Left lung (tissue), 10 donors: ENCODE results near the gene NEMP1. TPM values are rescaled to one million over a fixed set of nuclear protein-coding genes. Genes with fewer than 3 reads are reported as not detected.
A peak's percentile ranks its signal among the peaks of the same experiment; 100 is the strongest.

ENCODE experiments used
- ATAC-seq: fragments of 200-7000 bp; cut with Tn5 transposase; one replicate; pipeline ENCODE4 v1.9.1; 2020; ENCODE audit warnings: moderate library complexity
- DNase-seq, 4 donors: peaks; one replicate each; pipeline ENCODE4 v3.0.0-alpha.2; 2013 to 2020
- H3K27ac ChIP-seq, 2 donors: fragments of 200-600 bp; sonication (generic) in 1 of 2; one replicate each; pipeline versions ENCODE4 v1.5.0 to v1.8.0; 2020 to 2021
- H3K27me3 ChIP-seq, 2 donors: fragments of 200-600 bp; sonication (generic) in 1 of 2; one replicate each; pipeline versions ENCODE4 v1.5.0 to v1.8.0; 2020 to 2021
- H3K36me3 ChIP-seq, 2 donors: fragments of 200-600 bp; sonication (generic) in 1 of 2; one replicate each; pipeline versions ENCODE4 v1.5.0 to v1.8.0; 2020 to 2021
- H3K4me1 ChIP-seq, 2 donors: fragments of 200-600 bp; one replicate each; pipeline ENCODE4 v1.8.0; 2021
- H3K4me3 ChIP-seq, 2 donors: fragments of 200-600 bp; sonication (generic) in 1 of 2; one replicate each; pipeline versions ENCODE4 v1.5.0 to v1.8.0; 2020 to 2021; ENCODE audit warnings: mild to moderate bottlenecking in 1 of 2
- H3K9me3 ChIP-seq, 2 donors: fragments of 200-600 bp; sonication (generic) in 1 of 2; one replicate each; pipeline versions ENCODE4 v1.5.0 to v1.8.0; 2020 to 2021
- CTCF ChIP-seq, 2 donors: fragments of 200-600 bp; sonication (generic) in 1 of 2; IDR thresholded peaks; one replicate each; pipeline versions ENCODE4 v1.5.0 to v1.8.0; 2021; ENCODE audit warnings: antibody characterized with exemption in 2 of 2
- intact Hi-C, 2 donors: fragments of 100-400 bp; cut with DNase I; formaldehyde crosslinking; loops; one replicate each; pipeline versions ENCODE4 v1.11.2 to v1.14.2; 2022
- polyA plus RNA-seq, 6 donors: library from polyadenylated mRNA; unstranded; fragments of 120-200 nt; gene quantifications; one replicate each; pipeline ENCODE4 v1.2.1, GENCODE V29; 2013; ENCODE audit not compliant: insufficient read length in 6 of 6
- total RNA-seq, 2 donors: library from RNA; stranded (reverse); fragmentation: NEBNext Ultra II Directional; extraction: Animal tissue kit (Norgen Biotek cat#: 25700); gene quantifications; one replicate each; pipeline ENCODE4 v1.2.1, GENCODE V29; 2021
- donor health status: DM: no; HTN: yes; CAD: no.
- donor health status: DM: no; HTN: no; CAD: no.

Gene NEMP1
- total and polyA plus RNA-seq, 8 donors: 16.4 to 29.2 (median 26.6) TPM

- intact Hi-C loops: no loop called here
- TF ChIP-seq CTCF (IDR thresholded peaks at IDR 0.05): no peak
- peaks cover 30 to 75% of the 10 kb centered on the region in 2 donors for H3K4me1 ChIP-seq
- no peak for DNase-seq
- ATAC-seq: no peak
- no peaks in the 10 kb centered on the region for H3K9me3 ChIP-seq
- H3K36me3 ChIP-seq: peaks cover 0 to 46% of the 10 kb centered on the region in 2 donors
- H3K4me3 ChIP-seq: peak overlapping the region; percentile 80 to 87
- H3K27me3 ChIP-seq: peaks cover 0 to 6% of the 10 kb centered on the region in 2 donors
- peak overlapping the region; percentile 97 to 100 for H3K27ac ChIP-seq
Observed at GRCh38 chr12:57090924-57091637, 12.5 kb upstream of the NEMP1 start.

DNA sequence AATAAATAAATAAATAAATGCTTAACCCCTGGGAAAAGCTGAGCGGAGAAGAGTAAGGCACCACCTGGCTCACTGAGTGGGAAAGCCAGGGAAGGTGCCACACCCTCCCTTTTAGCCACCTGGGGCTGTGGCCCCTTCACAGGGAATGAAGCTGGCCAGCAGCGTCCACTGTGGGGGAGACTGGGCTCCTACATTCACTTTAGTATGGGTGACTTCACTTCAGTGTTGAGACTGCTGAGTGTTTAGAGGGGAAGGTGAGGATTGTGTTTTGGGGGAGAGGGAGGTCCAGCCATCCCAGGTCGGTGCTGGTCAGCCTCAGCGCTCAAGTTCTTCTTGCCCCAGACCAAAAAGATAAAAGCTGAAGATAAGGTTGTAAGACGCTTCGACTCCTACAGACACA lies 11.9 kb upstream of the NEMP1 start:
- peaks cover 36 to 80% of the 10 kb centered on the region in 2 donors for H3K4me1 ChIP-seq
- intact Hi-C loops: no loop called here
- peaks cover 0 to 6% of the 10 kb centered on the region in 2 donors for H3K27me3 ChIP-seq
- DNase-seq (no peak), ATAC-seq (no peak)
- TF ChIP-seq CTCF (IDR thresholded peaks at IDR 0.05): no peak
- no peaks in the 10 kb centered on the region for H3K9me3 ChIP-seq
- H3K4me3 ChIP-seq: peak overlapping the region; percentile 80 to 87
- H3K36me3 ChIP-seq: peaks cover 0 to 40% of the 10 kb centered on the region in 2 donors
- peak overlapping the region; percentile 97 to 100 for H3K27ac ChIP-seq

DNA sequence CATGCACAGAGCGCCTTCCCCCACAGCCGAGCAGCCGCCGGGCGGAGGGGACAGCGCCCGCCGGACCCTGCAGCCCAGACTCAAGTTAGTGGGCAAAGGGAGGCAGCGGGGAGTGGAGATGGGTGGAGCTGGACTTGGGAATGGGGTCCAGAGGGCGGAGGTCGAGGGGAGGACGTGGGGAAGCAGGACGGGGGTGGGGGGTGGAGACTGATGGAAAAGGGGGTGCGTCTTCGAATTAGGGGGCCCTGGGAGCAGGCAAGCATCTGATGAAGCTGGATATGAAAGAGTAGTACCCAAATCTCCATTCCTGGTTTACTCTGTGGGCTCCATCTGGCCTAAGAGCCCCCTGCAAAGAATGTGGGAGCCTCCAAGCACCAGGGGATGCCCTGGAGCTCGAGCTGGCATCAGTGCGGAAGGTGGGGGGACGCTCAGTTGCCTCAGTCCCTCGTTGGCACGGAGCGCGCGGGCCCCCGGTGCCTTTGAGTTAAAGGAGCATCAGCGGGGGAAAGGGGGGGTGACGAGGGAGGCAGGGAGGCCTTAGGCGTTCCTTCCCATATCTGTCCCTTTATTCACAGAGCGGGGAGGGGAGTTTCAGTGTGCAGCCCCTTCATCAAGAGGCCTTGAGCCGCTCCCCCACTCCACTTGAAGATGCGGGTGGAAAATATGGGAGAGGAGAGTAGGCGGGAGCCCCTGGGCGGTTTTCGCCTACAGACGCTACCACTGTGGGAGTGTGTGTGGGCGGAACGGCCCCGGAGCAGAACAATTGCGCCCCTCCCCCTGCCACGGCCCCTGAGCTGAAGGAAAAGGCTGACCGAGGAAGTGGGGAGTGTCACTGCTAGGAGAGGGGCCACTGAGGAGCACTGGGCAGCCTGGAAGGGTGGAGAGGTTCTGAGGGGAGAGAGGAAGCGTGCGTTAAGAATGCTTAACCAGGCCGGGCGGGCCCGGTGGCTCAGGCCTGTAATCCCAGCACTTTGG lies 11.0 kb upstream of the NEMP1 start:
- ATAC-seq: peak; percentile 13
- TF ChIP-seq CTCF (IDR thresholded peaks at IDR 0.05): no peak
- intact Hi-C loops: no loop called here
- H3K36me3 ChIP-seq: peaks cover 0 to 31% of the 10 kb centered on the region in 2 donors
- peaks cover 38 to 75% of the 10 kb centered on the region in 2 donors for H3K4me1 ChIP-seq
- H3K27me3 ChIP-seq: peaks cover 0 to 6% of the 10 kb centered on the region in 2 donors
- no peaks in the 10 kb centered on the region for H3K9me3 ChIP-seq
- peak overlapping the region; percentile 97 to 100 for H3K27ac ChIP-seq
- peak; percentile 65 to 90 (median 85) for DNase-seq
- H3K4me3 ChIP-seq: peak overlapping the region; percentile 80 to 87

DNA sequence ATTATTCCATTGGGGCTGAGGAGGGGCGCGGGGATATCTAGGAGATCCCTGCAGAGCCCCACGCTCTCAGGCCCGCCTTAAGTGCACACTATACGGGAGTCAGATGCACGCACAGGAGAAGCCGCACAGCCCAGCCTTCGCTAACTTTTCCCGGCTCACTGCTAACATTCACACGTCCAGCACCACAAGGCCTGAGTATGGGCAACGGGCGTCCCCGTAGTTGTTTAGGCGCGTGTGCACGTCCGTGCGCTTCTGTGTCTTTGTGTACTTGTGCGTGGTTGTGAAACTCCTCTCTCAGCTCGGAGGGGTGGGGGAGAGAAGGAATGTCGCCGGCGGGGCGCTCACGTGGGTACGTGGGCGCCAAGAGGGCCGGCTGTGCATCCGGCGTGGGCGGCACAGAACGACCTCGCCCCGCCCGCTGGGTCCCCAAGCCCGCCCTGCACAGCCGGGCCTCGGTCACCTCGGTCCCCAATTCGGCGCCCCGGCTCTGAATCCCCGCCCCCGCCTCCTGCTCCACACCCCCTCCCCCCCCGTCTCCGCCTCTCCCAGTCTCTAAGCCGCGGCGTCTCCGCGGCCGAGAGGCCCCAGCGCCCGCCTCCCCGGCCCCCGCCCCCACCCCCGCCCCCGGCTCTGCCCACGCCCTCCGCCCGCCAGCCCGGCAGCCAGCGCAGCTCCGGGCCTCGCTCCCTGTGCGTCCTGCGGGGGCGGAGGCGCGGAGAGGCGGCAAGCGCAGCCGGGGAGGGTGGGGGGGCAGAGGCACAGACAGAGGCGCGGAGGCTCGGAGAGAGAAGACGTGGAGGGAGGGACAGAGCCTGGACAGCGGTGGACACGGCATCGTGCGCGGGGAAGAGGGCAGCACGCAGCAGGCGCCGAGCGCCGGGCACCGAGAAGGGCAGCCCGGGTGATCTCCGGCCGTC lies 10.0 kb upstream of the NEMP1 start, which contains the start of gene NAB2:
Gene NAB2, plus strand, starts transcription at position 761 of the 917 bp plus-strand sequence. CDS start 158 bp downstream, outside the sequence.
- H3K4me1 ChIP-seq: peaks cover 30 to 65% of the 10 kb centered on the region in 2 donors
- ATAC-seq: peak; percentile 65

More for the DNA sequence above, 10.0 kb upstream of the NEMP1 start, which contains the start of gene NAB2:
- intact Hi-C loops: no loop called here
- Histone ChIP-seq H3K27me3 (peaks cover 0 to 6% of the 10 kb centered on the region in 2 donors), H3K4me3 (peak within 1 kb of the TSS; percentile 80 to 87), H3K9me3 (no peaks in the 10 kb centered on the region), H3K36me3 (peaks cover 0 to 28% of the 10 kb centered on the region in 2 donors), H3K27ac (peak within 1 kb of the TSS; percentile 97 to 100)
- DNase-seq: peak; percentile 95 to 99 (median 98)
- no peak for TF ChIP-seq CTCF (IDR thresholded peaks at IDR 0.05)
